ENCODE results near the gene CTSC. TPM values are rescaled to one million over a fixed set of nuclear protein-coding genes. Genes with fewer than 3 reads are reported as not detected.

Gene CTSC
- total and polyA plus RNA-seq, 9 of the 15 experiments (the other 6 are each of a cell fraction or from before 2014, with no cell fraction given) = 113 to 403 (median 187) TPM

DNA sequence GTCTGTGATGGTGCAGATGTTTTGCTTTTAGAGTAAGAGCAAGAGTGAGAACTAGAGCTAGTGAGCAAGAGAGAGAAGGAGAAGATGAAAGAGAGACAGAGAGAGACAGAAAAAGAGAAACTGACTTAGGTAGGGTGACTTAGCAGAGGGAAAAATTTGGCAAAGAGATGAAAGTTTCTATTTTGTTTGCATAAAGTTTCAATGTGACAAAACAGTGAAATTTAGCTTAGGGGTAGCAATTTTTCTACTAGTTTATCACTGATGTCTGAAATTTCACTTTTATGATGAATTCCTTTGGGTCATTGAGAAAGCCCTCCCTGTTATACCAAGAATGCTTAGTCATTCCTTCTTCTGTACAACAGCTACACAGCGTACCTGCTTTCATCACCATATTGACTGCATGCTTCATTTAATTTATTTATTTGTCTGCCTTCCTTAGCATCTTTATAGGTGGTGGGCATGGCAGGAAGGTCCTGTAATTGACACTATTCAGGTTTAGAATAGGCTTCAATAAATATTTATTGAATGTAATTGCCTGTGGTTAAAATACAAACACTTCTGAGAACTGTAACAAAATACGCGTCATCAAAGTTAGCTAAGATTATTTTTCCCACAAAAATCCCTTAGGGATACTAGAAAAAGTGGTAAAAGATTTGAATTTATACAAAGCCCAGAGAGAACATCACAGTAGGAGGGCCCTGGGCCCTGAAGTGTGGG is 19.9 kb upstream of the CTSC start:
- in situ Hi-C loops (cut with MboI) = no loop called here
- peak; percentile 29 to 60 (median 47) for DNase-seq (ENCODE audit: extremely low read depth in 1 of 4, low spot score in 3 of 4)
- peak overlapping the region; percentile 51; the same call in 1 of the 2 replicates for H3K4me2 ChIP-seq (ENCODE audit: insufficient read depth, low read length)
- H3K9me3 ChIP-seq (replicated peaks; ENCODE audit: control insufficient read depth, insufficient read depth, low read depth, low read length) = no peaks in the 10 kb centered on the region
- H3K36me3 ChIP-seq (ENCODE audit: control insufficient read depth, insufficient read depth, low read length) = no peaks in the 10 kb centered on the region; the same call in 2 of the 3 replicates
- H2AFZ ChIP-seq (ENCODE audit: low read depth, low read length) = peak overlapping the region; percentile 88
- H3K4me1 ChIP-seq (replicated peaks in 1 of 2; ENCODE audit: control insufficient read depth in 2 of 2, insufficient read depth in 2 of 2, low read length in 2 of 2) = peaks cover 0 to 16% of the 10 kb centered on the region in 2 experiments; a peak in 3 of 5 replicates
- peak overlapping the region; percentile 83 for H3K27ac ChIP-seq (ENCODE audit: extremely low read depth, low read depth, low read length)
- ATAC-seq = peak; percentile 85
- peak overlapping the region in 1 of 2 experiments; percentile 52; a peak in 2 of 4 replicates for H3K9ac ChIP-seq (ENCODE audit: insufficient read depth in 1 of 2, low read depth in 2 of 2, low read length in 2 of 2)
- ChIA-PET CTCF (ENCODE audit: low intra/inter-chr PET ratio) (no interaction called here), POLR2A (interaction anchor here (1.2 to 2.0 kb wide), 3 partner anchors 10 to 20 kb away, joined by 5 to 6 read pairs (median 6); partner anchors contain the start of gene CTSC)
- H4K20me1 ChIP-seq (replicated peaks; ENCODE audit: control insufficient read depth, insufficient read depth, low read length) = no peaks in the 10 kb centered on the region
- no TSS peak for BruUV-seq (replicated peaks)
- FAIRE-seq = peak; percentile 61
- H3K27me3 ChIP-seq (ENCODE audit: control insufficient read depth in 2 of 2, insufficient read depth in 2 of 2, low read length in 2 of 2) = no peaks in the 10 kb centered on the region
- WGBS (ENCODE audit: insufficient coverage, low coverage, missing lambda C conversion rate) = 18% methylated on average over 3 of the region's 3 CpGs
- no peak overlapping the region for H3K4me3 ChIP-seq
- H3K79me2 ChIP-seq (ENCODE audit: control insufficient read depth, insufficient read depth, low read length) = no peaks in the 10 kb centered on the region
- intact Hi-C loops (cut with micrococcal nuclease) = loop anchor here (2.0 to 5.0 kb wide), 2 partner anchors 21 to 65 kb away; partner anchors contain the start of gene CTSC
- no peaks in the 10 kb centered on the region for H3K9me1 ChIP-seq (ENCODE audit: control insufficient read depth, insufficient read depth, low read length)
- TF ChIP-seq FOXP4 (CRISPR knock-in tag; IDR thresholded peaks at IDR 0.05; ENCODE audit: borderline replicate concordance) = no peak
- no peak for TF ChIP-seq ZNF134 (CRISPR knock-in tag; conservative IDR thresholded peaks at IDR 0.05)
- TF ChIP-seq, protein P1, sequence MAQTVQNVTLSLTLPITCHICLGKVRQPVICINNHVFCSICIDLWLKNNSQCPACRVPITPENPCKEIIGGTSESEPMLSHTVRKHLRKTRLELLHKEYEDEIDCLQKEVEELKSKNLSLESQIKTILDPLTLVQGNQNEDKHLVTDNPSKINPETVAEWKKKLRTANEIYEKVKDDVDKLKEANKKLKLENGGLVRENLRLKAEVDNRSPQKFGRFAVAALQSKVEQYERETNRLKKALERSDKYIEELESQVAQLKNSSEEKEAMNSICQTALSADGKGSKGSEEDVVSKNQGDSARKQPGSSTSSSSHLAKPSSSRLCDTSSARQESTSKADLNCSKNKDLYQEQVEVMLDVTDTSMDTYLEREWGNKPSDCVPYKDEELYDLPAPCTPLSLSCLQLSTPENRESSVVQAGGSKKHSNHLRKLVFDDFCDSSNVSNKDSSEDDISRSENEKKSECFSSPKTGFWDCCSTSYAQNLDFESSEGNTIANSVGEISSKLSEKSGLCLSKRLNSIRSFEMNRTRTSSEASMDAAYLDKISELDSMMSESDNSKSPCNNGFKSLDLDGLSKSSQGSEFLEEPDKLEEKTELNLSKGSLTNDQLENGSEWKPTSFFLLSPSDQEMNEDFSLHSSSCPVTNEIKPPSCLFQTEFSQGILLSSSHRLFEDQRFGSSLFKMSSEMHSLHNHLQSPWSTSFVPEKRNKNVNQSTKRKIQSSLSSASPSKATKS (CRISPR knock-in tag; IDR thresholded peaks at IDR 0.05) = no peak
- TF ChIP-seq ETV1 (tag; conservative IDR thresholded peaks at IDR 0.05; ENCODE audit: low read depth) = no peak
- TF ChIP-seq ESRRB (CRISPR knock-in tag; IDR thresholded peaks at IDR 0.05; ENCODE audit: borderline replicate concordance) = no peak
- peak; percentile 34 for TF ChIP-seq SMARCC2 (IDR thresholded peaks at IDR 0.05; ENCODE audit: low read depth)
- no peak for TF ChIP-seq FOXJ3 (CRISPR knock-in tag; IDR thresholded peaks at IDR 0.05)
- no peak for TF ChIP-seq ZNF124 (CRISPR knock-in tag; IDR thresholded peaks at IDR 0.05)
- TF ChIP-seq GTF2E2 (tag; IDR thresholded peaks at IDR 0.05) = no peak
- no peak for TF ChIP-seq KLF6 (CRISPR knock-in tag; IDR thresholded peaks at IDR 0.05; ENCODE audit: borderline replicate concordance)

All from K562 (cell line).